Measurements from ENCODE around the gene PDE12. TPM values are rescaled to one million over a fixed set of nuclear protein-coding genes. Genes with fewer than 3 reads are reported as not detected.

PDE12 gene
- total RNA-seq: 10 to 100 TPM; 30.3 to 36.5 TPM

- CTCF ChIA-PET: interaction anchor here (1.3 to 3.3 kb wide), 4 partner anchors 37 to 158 kb away, joined by 3 to 18 read pairs (median 8); partner anchors contain the start of gene ARF4
- Mint-ChIP-seq H3K9me3 (ENCODE audit: low read depth) (no peaks in the 10 kb centered on the region), H3K27me3 (no peaks in the 10 kb centered on the region), H3K27ac (peak within 1 kb of the TSS; percentile 98), H3K36me3 (peaks cover 32% of the 10 kb centered on the region), H3K4me1 (peaks cover 39% of the 10 kb centered on the region), H3K4me3 (peak within 1 kb of the TSS; percentile 97)
- DNase-seq (peak; percentile 90), ATAC-seq (peak; percentile 84)
These were observed at the start of gene PDE12 for GRCh38 chr3:57555738-57556458. PDE12 (plus strand) TSS chr3:57556274; CDS start chr3:57556380, 106 bp downstream.

- no peaks in the 10 kb centered on the region for H3K9me3 Mint-ChIP-seq (ENCODE audit: low read depth)
- peaks cover 29% of the 10 kb centered on the region for H3K27me3 Mint-ChIP-seq
- ATAC-seq: no peak
- no peak overlapping the region for H3K4me3 Mint-ChIP-seq
- no peak overlapping the region for H3K27ac Mint-ChIP-seq
- H3K4me1 Mint-ChIP-seq: no peaks in the 10 kb centered on the region
- H3K36me3 Mint-ChIP-seq: no peaks in the 10 kb centered on the region
- CTCF ChIA-PET: no interaction called here
- DNase-seq: no peak
These were observed 43.9 kb upstream of the PDE12 start for GRCh38 chr3:57512166-57512565.

GRCh38 chr3:57518276-57518915 lies 37.7 kb upstream of the PDE12 start:
- CTCF ChIA-PET: interaction anchor here (1.6 kb wide), 1 partner anchor 9 kb away, joined by 4 read pairs; no protein-coding TSS in a partner anchor
- Mint-ChIP-seq H3K36me3 (no peaks in the 10 kb centered on the region), H3K27me3 (peaks cover 17% of the 10 kb centered on the region), H3K4me1 (peaks cover 4% of the 10 kb centered on the region), H3K27ac (no peak overlapping the region), H3K9me3 (ENCODE audit: low read depth) (no peaks in the 10 kb centered on the region), H3K4me3 (no peak overlapping the region)
- ATAC-seq (no peak), DNase-seq (no peak)

GRCh38 chr3:57530071-57530608 lies 25.9 kb upstream of the PDE12 start:
- Mint-ChIP-seq H3K27me3 (peaks cover 10% of the 10 kb centered on the region), H3K4me3 (no peak overlapping the region), H3K27ac (no peak overlapping the region), H3K36me3 (no peaks in the 10 kb centered on the region), H3K4me1 (no peaks in the 10 kb centered on the region), H3K9me3 (ENCODE audit: low read depth) (no peaks in the 10 kb centered on the region)
- DNase-seq (no peak), ATAC-seq (no peak)
- CTCF ChIA-PET: interaction anchor here (0.8 kb wide), 1 partner anchor 14 kb away, joined by 3 read pairs; the partner anchor contains the start of gene DNAH12

GRCh38 chr3:57538465-57538864 lies 17.6 kb upstream of the PDE12 start:
- DNase-seq: no peak
- Mint-ChIP-seq H3K27me3 (no peaks in the 10 kb centered on the region), H3K4me3 (no peak overlapping the region), H3K27ac (no peak overlapping the region), H3K9me3 (ENCODE audit: low read depth) (no peaks in the 10 kb centered on the region), H3K4me1 (no peaks in the 10 kb centered on the region), H3K36me3 (no peaks in the 10 kb centered on the region)
- no peak for ATAC-seq
- CTCF ChIA-PET: no interaction called here

GRCh38 chr3:57544181-57545125 lies 11.6 kb upstream of the PDE12 start, which contains the start of gene DNAH12:
DNAH12 (minus strand) TSS chr3:57544344; CDS start chr3:57542870, 1,474 bp downstream.
- Mint-ChIP-seq H3K27ac (no peak within 1 kb of the TSS), H3K4me3 (no peak within 1 kb of the TSS), H3K4me1 (peaks cover 7% of the 10 kb centered on the region), H3K9me3 (ENCODE audit: low read depth) (no peaks in the 10 kb centered on the region), H3K27me3 (no peaks in the 10 kb centered on the region), H3K36me3 (no peaks in the 10 kb centered on the region)
- DNase-seq (peak; percentile 49), ATAC-seq (peak; percentile 23)
- CTCF ChIA-PET: interaction anchor here (1.0 kb wide), 1 partner anchor 15 kb away, joined by 3 read pairs; no protein-coding TSS in a partner anchor

- H3K27me3 Mint-ChIP-seq: no peaks in the 10 kb centered on the region
- CTCF ChIA-PET: no interaction called here
- H3K4me1 Mint-ChIP-seq: peaks cover 7% of the 10 kb centered on the region
- H3K36me3 Mint-ChIP-seq: no peaks in the 10 kb centered on the region
- H3K4me3 Mint-ChIP-seq: no peak overlapping the region
- H3K27ac Mint-ChIP-seq: no peak overlapping the region
- no peak for ATAC-seq
- no peaks in the 10 kb centered on the region for H3K9me3 Mint-ChIP-seq (ENCODE audit: low read depth)
- DNase-seq: no peak
These were observed 10.3 kb upstream of the PDE12 start for GRCh38 chr3:57545636-57546268.

GRCh38 chr3:57546616-57547015 lies 9.5 kb upstream of the PDE12 start:
- Mint-ChIP-seq H3K9me3 (ENCODE audit: low read depth) (no peaks in the 10 kb centered on the region), H3K27ac (no peak overlapping the region), H3K36me3 (no peaks in the 10 kb centered on the region), H3K27me3 (no peaks in the 10 kb centered on the region), H3K4me1 (peaks cover 7% of the 10 kb centered on the region), H3K4me3 (no peak overlapping the region)
- DNase-seq: no peak
- CTCF ChIA-PET: no interaction called here
- ATAC-seq: no peak

- Mint-ChIP-seq H3K27me3 (no peaks in the 10 kb centered on the region), H3K27ac (peak overlapping the region; percentile 98), H3K9me3 (ENCODE audit: low read depth) (no peaks in the 10 kb centered on the region), H3K36me3 (peaks cover 28% of the 10 kb centered on the region), H3K4me1 (peaks cover 34% of the 10 kb centered on the region), H3K4me3 (peak overlapping the region; percentile 97)
- DNase-seq: no peak
- no peak for ATAC-seq
- CTCF ChIA-PET: interaction anchor here (1.5 to 3.3 kb wide), 3 partner anchors 39 to 158 kb away, joined by 4 to 18 read pairs (median 11); partner anchors contain the start of gene ARF4
These were observed 768 bp upstream of the PDE12 start for GRCh38 chr3:57555306-57555705.

- ATAC-seq (peak; percentile 43), DNase-seq (peak; percentile 57)
- CTCF ChIA-PET: interaction anchor here (1.1 to 3.3 kb wide), 5 partner anchors 25 to 159 kb away, joined by 3 to 18 read pairs (median 5); partner anchors contain the start of gene ARF4
- Mint-ChIP-seq H3K9me3 (ENCODE audit: low read depth) (no peaks in the 10 kb centered on the region), H3K36me3 (peaks cover 35% of the 10 kb centered on the region), H3K4me1 (peaks cover 44% of the 10 kb centered on the region), H3K4me3 (peak overlapping the region; percentile 97), H3K27ac (peak overlapping the region; percentile 98), H3K27me3 (no peaks in the 10 kb centered on the region)
These were observed 498 bp downstream of the PDE12 start for GRCh38 chr3:57556459-57557084.

- no peaks in the 10 kb centered on the region for H3K27me3 Mint-ChIP-seq
- no peaks in the 10 kb centered on the region for H3K9me3 Mint-ChIP-seq (ENCODE audit: low read depth)
- CTCF ChIA-PET: interaction anchor here (1.1 to 3.3 kb wide), 4 partner anchors 24 to 160 kb away, joined by 3 to 18 read pairs (median 8); partner anchors contain the start of gene ARF4
- H3K4me3 Mint-ChIP-seq: peak overlapping the region; percentile 97
- peaks cover 45% of the 10 kb centered on the region for H3K4me1 Mint-ChIP-seq
- ATAC-seq: peak; percentile 49
- peak; percentile 73 for DNase-seq
- peak overlapping the region; percentile 98 for H3K27ac Mint-ChIP-seq
- H3K36me3 Mint-ChIP-seq: peaks cover 37% of the 10 kb centered on the region
These were observed 1.0 kb downstream of the PDE12 start for GRCh38 chr3:57557085-57557537.

- peaks cover 47% of the 10 kb centered on the region for H3K4me1 Mint-ChIP-seq
These were observed 3.5 kb downstream of the PDE12 start for GRCh38 chr3:57559526-57559925.

More at GRCh38 chr3:57559526-57559925, 3.5 kb downstream of the PDE12 start:
- CTCF ChIA-PET: no interaction called here
- no peak for ATAC-seq
- DNase-seq: no peak
- Mint-ChIP-seq H3K27me3 (no peaks in the 10 kb centered on the region), H3K36me3 (peaks cover 47% of the 10 kb centered on the region), H3K4me3 (peak overlapping the region; percentile 58), H3K9me3 (ENCODE audit: low read depth) (no peaks in the 10 kb centered on the region), H3K27ac (peak overlapping the region; percentile 61)

Measured in activated CD8-positive, alpha-beta memory T cell treated with anti-CD3 and anti-CD28 coated beads, Interleukin-2, amount 10 ng/mL, durations not matched to agents 7 days and 5 days (primary cell).